ENCODE data around the gene GALNT4.

GALNT4 gene

DNA sequence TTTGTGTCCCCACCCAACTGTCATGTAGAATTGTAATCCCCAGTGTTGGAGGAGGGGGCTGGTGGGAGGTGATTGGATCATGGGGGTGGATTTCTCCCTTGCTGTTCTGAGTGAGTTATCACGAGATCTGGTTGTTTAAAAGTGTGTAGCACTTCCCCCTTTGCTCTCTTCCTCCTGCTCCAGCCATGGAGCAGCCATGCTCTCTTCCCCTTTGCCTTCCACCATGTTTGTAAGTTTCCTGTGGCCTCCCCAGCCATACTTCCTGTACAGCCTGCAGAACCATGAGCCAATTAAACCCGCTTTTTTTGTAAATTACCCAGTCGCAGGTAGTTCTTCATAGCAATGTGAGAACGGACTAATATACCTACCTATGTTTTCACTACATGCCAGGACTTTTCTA lies 3.8 kb upstream of the GALNT4 start:
- DNase-seq, result no peak

DNA sequence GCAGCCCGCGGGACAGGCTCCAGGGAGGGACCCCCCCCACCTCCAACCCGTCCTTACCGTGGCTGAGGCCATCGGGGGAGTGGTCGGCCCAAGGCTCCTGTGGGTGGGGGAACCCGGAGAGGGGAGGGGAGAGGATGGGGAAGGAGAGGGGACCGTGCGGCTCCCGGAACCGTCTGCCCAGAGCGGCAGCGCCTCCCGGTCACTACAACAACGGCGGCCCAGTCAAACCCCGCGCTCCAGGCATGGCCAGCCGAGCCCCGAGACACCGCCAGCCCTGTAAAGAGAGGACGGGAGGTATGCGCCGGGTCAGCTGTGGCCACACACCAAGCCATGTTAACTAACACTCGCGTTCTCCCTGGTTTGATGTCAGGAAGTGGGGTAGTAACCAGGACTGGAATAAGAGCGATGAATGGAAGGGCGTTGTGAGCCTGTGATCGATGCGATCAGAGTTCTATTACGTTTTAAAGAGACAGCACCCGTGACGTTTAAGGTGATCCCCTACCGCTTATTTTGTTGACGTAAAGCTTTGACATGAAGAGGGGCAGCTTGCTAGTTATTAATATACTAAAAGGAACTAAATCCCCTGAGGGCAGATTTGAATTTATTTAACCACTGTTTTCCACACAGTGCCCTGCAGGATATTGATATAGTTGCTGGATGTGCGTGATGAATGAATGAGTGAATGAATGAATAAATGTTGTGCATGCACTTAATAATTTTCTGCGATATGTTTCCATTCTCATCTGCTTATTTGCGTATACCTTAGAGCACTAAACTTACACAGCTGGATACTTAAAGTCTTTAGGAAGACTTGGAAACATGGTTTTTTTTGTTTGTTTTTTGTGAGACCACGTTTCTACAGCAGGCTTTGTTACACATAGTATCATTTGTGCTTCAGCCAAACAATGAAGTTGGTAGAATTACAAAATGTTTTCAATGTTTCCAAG lies 1.5 kb upstream of the GALNT4 start, which contains the start of gene POC1B:
Gene POC1B, minus strand, starts transcription at position 224 of the 947 bp plus-strand sequence. Its CDS starts 152 bp downstream, at position 72.
- DNase-seq, result peak; percentile 66

DNA sequence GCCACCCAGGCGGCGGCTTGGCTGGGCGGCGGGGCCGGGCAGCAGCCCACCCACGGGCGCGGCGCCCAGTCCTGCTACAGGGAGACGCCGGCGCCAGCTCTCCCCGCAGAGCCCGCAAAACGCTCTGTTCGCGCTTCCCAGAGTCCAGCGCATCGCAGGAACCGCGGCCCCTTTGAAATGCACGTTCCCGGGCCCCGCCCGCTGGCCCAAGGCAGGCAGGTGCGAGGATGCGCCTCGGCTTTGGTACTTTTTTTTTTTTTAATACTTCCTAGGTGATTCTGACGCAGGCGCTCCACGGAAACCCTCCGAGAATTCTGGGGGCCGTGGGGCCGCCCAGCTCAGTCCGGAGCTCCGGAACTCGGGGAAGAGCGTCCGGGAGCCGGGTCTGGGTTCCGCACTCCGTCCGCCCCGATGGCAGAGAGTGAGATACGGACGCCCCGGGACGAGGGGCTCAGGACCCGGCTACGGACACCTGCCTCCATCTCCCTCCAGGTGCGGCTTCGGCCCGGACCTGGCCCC lies 768 bp upstream of the GALNT4 start:
- peak; percentile 43 for DNase-seq

DNA sequence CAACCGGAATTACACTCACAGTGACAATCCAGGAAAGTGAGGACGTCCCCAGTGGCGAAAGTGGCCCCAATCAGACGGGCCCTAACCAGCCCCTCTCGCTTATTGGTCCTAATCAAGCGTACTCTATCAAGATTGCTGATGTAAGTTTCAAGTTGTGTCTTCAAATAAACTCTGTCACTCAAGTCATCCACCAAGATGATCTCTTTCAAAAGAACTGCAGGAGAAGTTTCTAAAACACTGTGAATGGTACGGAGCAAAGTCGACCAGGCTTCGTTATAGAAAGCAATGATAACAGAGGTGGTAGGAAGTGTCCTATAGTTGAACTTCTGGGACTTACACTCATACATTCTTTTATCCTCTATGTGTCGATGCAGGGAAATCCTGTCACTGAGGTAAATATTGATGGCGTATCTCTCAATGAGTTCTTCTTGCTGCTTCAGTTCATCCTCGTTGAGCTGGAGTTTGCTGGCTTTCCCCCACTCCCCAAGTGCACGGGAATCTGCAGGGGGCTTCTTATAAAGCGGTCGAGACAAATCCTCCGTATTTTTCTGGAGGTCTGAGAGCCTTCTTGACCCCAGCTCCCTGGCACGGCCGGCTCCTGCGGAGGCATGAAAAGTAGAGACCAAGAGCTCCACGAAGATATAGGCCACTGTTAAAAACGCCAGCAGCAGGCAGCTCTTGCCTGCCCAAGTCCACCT lies 604 bp downstream of the GALNT4 start:
- no peak for DNase-seq

DNA sequence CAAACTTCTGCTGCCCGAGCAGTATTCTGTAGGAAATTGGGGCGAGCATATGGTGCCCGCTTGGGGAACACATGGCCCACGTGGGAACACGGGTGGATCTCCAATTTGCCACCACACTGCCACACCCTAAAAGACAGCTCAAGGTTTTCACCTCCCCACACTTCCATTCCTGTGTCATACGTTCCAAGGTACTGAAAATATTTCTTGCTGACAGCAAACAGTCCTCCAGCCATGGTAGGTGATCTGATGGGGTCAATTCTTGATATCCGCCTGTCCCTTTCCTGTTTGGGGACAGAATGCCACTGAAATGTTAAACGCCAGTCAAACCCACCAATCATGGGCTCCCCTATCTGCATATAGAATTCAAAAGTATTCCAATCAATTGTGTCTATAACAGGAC lies 1.2 kb downstream of the GALNT4 start:
- no peak for DNase-seq

DNA sequence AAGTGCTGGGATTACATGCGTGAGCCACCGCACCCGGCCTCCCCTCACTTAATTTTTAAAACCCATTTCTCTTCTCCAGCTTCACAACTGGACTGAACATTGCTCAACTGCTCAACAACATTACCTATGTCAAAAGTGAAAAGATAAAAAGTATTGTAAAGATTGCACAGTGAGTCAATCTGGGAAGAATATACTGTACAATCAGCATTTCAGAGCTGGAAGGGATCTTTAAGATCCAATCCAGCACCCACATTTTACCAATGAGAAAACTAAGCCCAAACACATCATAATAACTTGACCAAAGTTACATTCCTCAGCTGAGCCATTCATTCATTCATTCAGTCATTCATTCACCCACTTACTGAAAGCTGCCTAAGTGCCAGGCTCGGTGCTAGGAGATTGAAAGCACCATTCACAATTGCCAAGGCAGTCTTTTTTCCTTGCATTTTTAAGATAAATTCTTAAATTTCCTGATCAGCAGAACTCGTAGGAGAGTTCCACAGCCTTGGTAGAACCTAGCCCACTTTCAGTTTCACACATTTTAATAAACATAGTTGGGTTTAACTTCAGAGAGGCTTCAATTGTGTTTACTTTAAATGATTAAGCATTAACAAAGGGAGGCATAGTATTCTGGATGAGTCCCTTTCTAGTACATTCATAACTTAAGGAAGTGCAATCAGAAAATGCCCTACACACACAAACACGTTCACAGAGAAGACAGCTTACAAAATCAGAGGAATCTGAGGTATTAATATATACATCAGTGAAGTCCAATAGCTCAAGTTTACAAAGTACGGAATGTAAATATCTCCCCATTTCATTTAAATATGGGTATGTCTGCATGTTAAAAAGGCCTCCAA lies 3.0 kb downstream of the GALNT4 start:
- no peak for DNase-seq

DNA sequence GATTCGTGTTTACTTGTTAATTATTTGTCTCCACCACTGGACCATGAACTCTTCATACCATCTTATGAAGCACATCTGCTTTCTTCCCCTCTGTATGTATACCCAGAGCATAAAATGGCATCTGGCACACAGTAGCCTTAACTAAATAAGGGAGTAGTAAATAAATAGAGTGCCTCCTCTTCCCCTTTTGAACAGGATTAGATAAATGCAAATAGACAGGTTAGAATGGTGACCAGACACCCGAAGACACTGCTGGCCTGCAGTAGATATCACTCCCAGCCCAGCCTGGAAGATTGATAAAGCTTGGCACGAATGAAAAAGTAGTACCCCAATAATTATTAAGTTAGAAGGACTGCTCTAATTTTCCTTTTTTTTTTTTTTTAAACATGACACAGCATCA lies 6.9 kb downstream of the GALNT4 start:
- DNase-seq, result no peak

DNA sequence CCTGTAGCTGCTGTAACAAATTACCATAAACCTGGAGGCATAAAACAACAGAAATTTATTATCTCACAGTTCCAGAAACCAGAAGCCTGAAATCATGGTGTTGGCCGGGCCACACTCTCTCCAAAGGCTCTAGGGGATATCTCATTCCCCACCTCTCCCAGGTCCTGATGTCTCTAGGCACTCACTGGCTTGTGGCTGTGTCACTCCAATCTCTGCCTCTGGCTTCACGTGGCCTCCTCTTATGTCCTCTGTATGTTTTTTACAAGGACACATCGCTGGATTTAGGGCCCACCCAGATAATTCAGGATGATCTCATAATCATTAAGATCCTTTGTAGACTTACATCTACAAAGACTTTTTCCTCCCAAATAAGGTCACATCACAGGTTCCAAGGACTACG lies 8.0 kb downstream of the GALNT4 start:
- no peak for DNase-seq

DNA sequence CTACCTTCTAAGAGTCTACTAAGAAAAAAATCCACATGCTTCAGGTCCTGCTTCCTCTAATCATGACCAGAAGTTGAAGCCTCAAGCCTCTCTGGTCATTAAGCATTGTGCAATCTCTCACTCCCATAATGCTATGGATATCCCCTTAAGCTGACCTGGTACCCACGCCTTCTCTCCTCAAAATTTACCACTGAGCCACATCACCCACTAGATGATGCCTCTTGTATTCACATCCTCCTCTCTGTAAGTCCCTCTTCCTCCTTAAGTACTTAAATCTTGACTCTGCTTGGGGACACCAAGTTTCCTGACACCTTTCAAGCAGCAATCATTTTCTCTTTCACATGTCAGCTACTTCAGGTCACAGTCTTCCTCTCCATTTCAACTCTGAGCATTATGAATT lies 9.8 kb downstream of the GALNT4 start:
- DNase-seq, result no peak

DNA sequence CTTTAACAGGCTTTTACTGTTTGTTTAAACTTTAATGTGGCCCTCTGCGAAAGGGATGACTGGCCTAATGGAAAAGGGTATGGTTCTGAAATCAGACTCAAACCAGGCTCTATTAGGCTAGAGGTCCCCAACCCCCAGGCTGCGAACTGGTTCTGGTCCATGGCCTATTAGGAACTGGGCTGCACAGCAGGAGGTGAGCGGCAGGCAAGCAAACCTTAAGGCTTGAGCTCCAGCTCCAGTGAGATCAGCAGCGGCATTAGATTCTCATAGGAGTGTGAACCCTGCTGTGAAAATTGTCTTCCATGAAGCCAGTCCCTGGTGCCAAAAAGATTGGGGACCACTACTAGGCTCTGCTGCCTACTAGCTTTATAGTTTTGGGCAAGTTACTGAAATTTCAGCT lies 11.1 kb downstream of the GALNT4 start:
- DNase-seq, result no peak

DNA sequence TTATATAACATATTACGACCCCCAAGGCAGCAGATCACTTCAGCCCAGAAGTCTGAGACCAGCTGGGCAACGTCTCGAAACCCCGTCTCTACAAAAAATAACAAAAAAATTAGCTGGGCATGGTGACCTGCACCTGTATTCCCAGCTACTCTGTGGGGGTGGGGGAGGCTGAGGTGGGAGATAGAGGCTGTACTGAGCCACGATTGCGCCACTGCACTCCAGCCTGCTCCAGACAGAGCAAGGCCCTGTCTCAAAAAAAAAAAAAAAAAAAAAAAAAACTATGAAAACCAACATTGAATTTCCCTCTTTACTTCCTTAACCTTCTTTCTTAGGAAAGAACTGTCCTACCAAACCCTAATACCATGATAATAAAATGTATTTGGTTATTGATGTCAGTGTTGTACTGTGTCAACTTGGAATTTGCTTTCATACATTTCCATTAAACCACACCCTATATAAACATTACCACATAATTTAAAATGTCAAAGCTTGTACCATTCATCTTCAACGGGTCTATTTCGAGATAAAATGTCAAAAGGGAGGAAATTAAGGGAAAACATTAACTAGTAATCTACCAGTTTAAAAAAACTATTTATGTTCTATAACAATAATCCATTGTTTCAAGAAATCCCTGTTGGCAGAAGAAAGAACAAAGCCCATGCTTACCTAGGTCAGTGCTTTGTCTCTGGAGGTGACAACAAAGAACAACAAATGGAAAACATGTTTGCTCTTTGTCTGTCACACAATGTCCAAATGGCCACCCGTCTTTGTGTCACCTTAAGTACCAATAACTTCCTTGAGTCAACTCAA lies 17.4 kb downstream of the GALNT4 start:
- DNase-seq, result no peak

DNA sequence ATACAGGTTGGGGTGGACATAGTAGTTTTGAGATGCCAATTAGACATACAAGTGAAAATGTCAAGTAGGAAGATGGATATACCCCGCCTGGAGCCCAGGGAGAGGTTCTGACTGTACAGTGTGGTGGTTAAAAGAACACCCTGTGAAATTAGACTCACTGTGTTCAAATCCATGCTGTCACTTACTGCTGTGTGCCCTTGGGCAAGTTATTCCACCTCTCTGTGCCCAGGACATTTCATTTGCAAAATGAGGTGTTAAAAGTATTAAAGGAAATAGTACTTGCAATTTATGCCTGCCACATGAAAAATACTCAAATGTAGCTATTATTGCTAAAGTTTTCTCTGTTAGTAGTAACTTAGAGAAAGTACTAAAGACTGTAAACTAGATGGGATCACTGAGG lies 18.5 kb downstream of the GALNT4 start:
- DNase-seq, result no peak

DNA sequence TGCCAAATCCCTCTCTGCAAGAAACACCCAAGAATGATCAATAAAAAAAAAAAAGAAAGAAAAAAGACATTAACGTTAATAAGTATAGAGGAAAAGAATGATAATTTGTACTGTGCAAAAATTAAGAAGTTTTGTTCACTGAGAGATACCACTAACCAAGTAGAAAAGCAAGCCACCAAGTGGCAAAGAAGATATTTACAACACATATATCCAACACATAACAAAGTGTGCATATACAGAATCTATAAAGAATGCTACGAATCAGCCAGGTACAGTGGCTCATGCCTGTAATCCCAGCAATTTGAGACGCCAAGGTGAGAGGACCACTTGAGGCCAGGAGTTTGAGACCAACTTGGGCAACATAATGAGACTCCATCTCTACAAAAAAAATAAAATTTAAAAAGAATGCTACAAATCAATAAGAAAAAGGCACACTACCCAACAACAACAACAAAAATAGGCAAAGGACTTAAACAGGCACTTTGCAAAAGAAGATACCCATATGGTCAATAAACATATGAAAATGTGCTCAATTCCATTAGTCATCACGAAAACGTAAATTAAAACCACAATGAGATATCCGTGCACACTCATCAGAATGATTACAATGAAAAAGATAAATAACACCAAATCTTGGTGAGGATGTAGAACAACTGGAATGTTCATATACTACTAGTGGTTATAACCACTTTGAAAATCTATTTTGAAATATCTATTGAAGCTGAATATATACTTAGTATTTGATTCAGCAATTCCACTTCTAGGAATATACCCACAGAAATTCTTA lies 19.8 kb downstream of the GALNT4 start:
- DNase-seq, result no peak

DNA sequence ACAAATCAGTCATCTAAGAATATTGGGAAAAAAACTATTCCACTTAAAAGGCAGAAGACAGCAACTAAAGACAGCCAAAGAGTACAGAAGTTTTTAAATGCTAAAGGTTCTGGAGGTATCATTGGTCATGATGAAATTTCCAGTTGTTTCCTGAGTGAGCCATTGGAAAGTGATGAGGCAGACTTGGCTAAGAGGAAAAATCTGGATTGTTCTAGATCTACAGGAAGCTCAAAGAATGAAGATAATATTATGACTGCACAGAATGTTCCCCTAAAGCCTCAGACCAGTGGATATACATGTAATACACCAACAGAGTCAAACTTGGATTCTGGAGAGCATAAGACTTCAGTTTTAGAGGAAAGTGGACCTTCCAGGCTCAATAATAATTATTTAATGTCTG lies 22.8 kb downstream of the GALNT4 start:
- no peak for DNase-seq

DNA sequence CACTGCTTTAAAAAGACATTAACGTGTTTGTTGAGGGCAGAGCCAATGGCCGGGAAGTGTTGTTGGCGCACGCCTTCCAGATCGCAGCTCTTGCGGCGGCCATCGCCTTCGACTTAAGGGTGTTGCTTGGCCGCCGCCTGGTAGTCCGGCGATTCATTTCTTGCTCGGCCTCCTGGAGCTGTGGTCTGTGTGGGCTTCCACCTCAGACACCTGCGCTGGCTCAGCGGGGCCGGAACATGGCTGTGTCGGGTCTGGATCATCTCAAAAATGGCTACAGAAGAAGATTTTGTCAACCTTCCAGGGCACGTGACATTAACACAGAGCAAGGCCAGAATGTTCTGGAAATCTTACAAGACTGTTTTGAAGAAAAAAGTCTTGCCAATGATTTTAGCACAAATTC lies 24.7 kb downstream of the GALNT4 start:
- no peak for DNase-seq

DNA sequence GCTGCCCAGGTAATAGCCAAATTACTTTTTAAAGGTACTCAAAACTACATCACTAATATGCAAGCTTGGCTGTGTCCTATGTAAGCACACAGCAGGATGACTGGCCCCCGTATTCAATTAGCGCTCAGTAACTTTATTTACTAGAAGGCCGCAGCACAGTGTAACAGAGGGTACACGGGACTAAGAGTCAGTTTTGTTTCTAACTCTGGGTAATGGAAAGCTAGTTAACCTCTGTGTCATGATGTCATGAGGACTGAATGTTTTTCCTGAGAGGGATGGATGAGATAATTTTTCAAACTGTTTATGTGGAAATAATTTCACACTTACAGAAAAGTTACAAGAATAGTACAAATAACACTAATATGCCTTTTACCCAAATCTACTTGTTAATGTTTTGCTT lies 27.1 kb downstream of the GALNT4 start:
- no peak for DNase-seq

DNA sequence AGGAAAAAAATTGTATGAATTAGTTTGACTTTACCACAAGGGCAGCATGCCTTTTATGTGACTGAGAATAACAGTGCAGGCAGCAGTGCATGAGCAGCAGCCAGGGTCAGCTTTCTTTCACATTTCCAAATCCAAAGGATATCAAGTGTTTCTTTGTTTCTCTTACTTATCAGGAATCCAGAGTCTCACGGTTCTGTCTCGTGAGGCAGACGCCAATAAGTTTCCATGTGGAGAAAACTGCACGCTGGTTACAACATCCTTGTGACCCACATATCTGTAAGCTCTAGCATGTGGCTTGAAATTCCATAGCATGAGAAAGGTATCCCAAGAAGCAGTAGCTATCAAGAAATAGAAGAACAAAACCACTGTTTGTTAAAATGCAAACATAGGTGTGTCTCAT lies 27.6 kb downstream of the GALNT4 start:
- no peak for DNase-seq

DNA sequence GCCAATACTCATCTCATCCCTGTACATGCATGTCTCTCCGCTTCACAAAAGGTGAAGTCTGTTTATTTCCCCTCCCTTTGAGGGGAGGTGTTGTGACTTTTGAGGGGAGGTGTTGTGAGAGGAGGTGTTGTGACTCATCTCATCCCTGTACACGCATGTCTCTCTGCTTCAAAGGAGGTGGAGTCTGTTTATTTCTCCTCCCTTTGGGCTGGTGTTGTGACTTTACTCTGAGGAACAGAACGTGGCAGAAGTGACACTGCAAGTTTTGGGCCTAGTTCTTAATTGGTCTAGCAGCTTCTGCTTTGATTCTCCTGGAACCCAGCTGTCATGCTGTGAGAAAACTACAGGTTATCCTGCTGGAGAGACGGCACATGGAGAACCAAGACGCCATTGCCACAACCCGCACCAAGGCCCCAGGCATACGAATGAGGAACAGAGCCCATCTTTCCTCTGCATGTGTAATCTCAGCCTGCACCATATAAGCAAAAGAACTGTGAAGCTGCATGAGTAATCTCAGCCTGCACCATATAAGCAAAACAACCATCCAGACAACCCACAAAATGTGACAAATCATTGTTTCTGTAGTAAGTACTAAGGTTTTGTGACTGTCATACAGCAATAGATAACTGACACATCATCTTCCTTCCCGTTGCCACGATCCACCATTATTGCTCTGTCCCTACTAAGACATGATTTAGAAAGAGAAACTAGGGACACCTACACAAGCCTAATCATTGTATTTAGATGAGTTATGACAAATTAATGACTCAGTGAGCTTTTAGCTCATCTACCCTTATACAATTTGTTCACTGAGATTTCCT lies 30.0 kb downstream of the GALNT4 start:
- DNase-seq, result peak; percentile 47

DNA sequence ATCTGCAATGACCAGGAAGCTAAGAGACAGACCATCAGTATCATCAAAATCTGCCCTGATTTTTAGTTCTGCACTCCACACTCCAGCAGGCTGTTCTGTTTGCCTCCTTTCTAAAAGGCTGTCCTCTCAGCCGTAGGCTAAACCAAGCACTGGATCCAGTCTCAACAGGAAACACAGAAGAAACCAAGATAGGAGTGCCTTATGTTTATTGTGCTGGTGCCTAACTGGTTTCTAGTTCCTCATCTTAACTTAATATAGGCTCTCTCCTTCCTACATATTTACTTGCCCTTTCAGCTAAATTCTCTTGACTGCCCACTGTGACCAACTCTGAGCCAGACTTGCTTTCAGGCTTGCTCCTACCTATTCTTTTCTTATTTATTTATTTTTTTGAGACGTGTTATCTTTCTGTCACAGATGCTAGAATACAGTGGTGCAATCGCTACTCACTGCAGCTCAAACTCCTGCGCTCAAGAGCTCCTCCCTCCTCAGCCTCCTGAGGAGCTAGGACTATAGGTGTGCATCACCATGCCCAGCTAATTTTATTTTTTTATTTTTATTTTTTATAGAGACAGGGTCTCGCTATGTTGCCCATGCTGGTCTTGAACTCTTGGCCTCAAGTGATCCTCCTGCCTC lies 30.8 kb downstream of the GALNT4 start:
- no peak for DNase-seq

DNA sequence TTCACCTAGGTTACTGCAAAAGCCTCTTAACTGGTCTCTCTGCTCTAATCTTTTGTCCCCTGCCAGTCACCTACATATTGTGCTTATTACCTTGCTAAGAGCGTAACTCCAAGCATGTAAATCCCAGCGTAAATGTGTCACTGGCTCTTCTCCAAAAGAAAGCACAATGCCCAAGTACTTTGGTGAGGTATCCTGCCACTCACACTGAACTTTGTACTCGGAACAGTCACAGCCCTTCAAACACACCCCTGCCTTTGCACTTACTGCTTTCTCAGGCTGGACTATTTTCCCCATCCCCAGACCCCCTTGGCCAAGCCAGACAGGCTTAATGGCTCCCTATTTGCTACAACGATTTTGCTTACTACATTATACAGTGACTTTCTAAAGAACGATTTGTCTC lies 31.7 kb downstream of the GALNT4 start:
- no peak for DNase-seq

Data from stimulated activated naive CD4-positive, alpha-beta T cell treated with Interleukin-2 at 50 U/mL for 16 hours (primary cell).